Esophagus squamous epithelium (tissue), 4 donors: ENCODE data around the gene GNL2.
"Not testable (repeated sequence)": the region's sequence is repeated elsewhere in the genome, so short reads cannot be mapped to it uniquely, and the experiment has no call there.

Source experiments
- POLR2A ChIP-seq, 4 donors: fragments of 450-650 bp; IDR thresholded peaks; one replicate each; pipeline ENCODE4 v1.6.1; 2017; ENCODE audit warnings: antibody characterized with exemption in 4 of 4, mild to moderate bottlenecking in 4 of 4, moderate library complexity in 3 of 4
- TF ChIP-seq, protein P1 (sequence below), 6 experiments: fragments of 450-650 bp in 4 of 6; fragments of 200-600 bp in 2 of 6; sonication (generic) in 2 of 6; IDR thresholded peaks; one replicate each; pipeline ENCODE4 v1.5.1; 2016 to 2019; ENCODE audit warnings: antibody characterized with exemption in 6 of 6, mild to moderate bottlenecking in 4 of 6, moderate library complexity in 4 of 6

DNA sequence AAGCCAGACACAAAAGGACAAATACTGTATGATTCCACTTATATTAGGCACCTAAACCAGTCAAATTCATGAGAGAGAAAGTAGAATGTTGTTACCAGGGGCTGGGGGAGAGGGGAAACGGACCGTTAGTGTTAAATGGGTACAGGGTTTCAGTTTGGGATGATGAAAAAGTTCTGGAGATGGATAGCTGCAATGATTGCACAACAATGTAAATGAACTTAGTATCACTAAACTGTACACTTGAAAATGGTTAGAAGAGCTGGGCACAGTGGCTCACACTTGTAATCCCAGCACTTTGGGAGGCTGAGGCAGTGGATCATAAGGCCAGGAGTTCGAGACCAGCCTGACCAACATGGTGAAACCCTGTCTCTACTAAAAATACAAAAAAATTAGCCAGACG is 11.2 kb downstream of the GNL2 start:
- TF ChIP-seq, protein P1, sequence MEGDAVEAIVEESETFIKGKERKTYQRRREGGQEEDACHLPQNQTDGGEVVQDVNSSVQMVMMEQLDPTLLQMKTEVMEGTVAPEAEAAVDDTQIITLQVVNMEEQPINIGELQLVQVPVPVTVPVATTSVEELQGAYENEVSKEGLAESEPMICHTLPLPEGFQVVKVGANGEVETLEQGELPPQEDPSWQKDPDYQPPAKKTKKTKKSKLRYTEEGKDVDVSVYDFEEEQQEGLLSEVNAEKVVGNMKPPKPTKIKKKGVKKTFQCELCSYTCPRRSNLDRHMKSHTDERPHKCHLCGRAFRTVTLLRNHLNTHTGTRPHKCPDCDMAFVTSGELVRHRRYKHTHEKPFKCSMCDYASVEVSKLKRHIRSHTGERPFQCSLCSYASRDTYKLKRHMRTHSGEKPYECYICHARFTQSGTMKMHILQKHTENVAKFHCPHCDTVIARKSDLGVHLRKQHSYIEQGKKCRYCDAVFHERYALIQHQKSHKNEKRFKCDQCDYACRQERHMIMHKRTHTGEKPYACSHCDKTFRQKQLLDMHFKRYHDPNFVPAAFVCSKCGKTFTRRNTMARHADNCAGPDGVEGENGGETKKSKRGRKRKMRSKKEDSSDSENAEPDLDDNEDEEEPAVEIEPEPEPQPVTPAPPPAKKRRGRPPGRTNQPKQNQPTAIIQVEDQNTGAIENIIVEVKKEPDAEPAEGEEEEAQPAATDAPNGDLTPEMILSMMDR (IDR thresholded peaks at IDR 0.05) = not testable (repeated sequence)
- TF ChIP-seq POLR2A (IDR thresholded peaks at IDR 0.05) = not testable (repeated sequence)
